Loucy (cell line): ENCODE results near the gene TMEM179.

Experiments
- H2AFZ ChIP-seq: fragments of 200-600 bp; sonication (generic); 2 replicates; pipeline ENCODE4 v1.6.0; 2016; ENCODE audit warnings: antibody characterized with exemption, mild to moderate bottlenecking, low read length, moderate library complexity
- H3F3A ChIP-seq: fragments of 200-600 bp; 2 replicates; pipeline ENCODE4 v1.6.0; 2016; ENCODE audit warnings: antibody characterized with exemption, low read depth, mild to moderate bottlenecking
- H3K27me3 ChIP-seq: fragments of 200-600 bp; sonication (generic); 2 replicates; pipeline ENCODE4 v1.6.1; 2014; ENCODE audit warnings: low read length, mild to moderate bottlenecking; ENCODE audit not compliant: insufficient read depth, poor library complexity, severe bottlenecking
- H3K36me3 ChIP-seq: fragments of 200-600 bp; sonication (generic); 2 replicates; pipeline ENCODE4 v1.6.1; 2016; ENCODE audit warnings: low read length; ENCODE audit not compliant: insufficient read depth
- H3K4me1 ChIP-seq: fragments of 200-600 bp; sonication (generic); 2 replicates; pipeline ENCODE4 v1.5.1; 2014; ENCODE audit warnings: low read length, mild to moderate bottlenecking; ENCODE audit not compliant: insufficient read depth, poor library complexity, severe bottlenecking
- H3K4me2 ChIP-seq: fragments of 200-600 bp; sonication (generic); 2 replicates; pipeline ENCODE4 v1.6.0; 2014; ENCODE audit warnings: antibody characterized with exemption, low read length, low read depth, mild to moderate bottlenecking; ENCODE audit not compliant: poor library complexity, severe bottlenecking
- H3K4me3 ChIP-seq: fragments of 200-600 bp; sonication (generic); 2 replicates; pipeline ENCODE4 v1.5.1; 2014; ENCODE audit warnings: low read length, mild to moderate bottlenecking, mixed read lengths; ENCODE audit not compliant: poor library complexity, severe bottlenecking
- H3K79me2 ChIP-seq: fragments of 200-600 bp; sonication (generic); 2 replicates; pipeline ENCODE4 v1.6.1; 2014; ENCODE audit warnings: low read length; ENCODE audit not compliant: insufficient read depth
- H3K9ac ChIP-seq: fragments of 200-600 bp; sonication (generic); 2 replicates; pipeline ENCODE4 v1.6.0; 2014; ENCODE audit warnings: mild to moderate bottlenecking, low read depth, low read length, moderate library complexity; ENCODE audit not compliant: poor library complexity, severe bottlenecking
- H3K9me2 ChIP-seq: fragments of 200-600 bp; sonication (generic); replicated peaks from 2 replicates; pipeline ENCODE4 v1.6.1; 2016; ENCODE audit warnings: low read depth, low read length, mixed read lengths
- H3K9me3 ChIP-seq: fragments of 200-600 bp; sonication (generic); 2 replicates; pipeline ENCODE4 v1.6.1; 2014; ENCODE audit warnings: mild to moderate bottlenecking, antibody characterized with exemption, low read length, low read depth; ENCODE audit not compliant: insufficient read depth
- H4K20me1 ChIP-seq: fragments of 200-600 bp; sonication (generic); 2 replicates; pipeline ENCODE4 v1.6.0; 2014; ENCODE audit warnings: antibody characterized with exemption, low read length, mild to moderate bottlenecking; ENCODE audit not compliant: insufficient read depth, poor library complexity, severe bottlenecking
- CTCF ChIP-seq: fragments of 200-600 bp; sonication (generic); conservative IDR thresholded peaks from 2 replicates; pipeline ENCODE4 v1.5.1; 2014; ENCODE audit warnings: mild to moderate bottlenecking, antibody characterized with exemption, low read length
- EZH2phosphoT487 ChIP-seq: fragments of 200-600 bp; IDR thresholded peaks from 2 replicates; pipeline ENCODE4 v1.6.1; 2018; ENCODE audit warnings: antibody characterized with exemption, mild to moderate bottlenecking, moderate library complexity, borderline replicate concordance

The TMEM179 gene

GRCh38 chr14:104541905-104542465, 62.6 kb downstream of the TMEM179 start:
- Histone ChIP-seq H3K4me2 (no peak overlapping the region), H3F3A (no peaks in the 10 kb centered on the region), H3K4me3 (no peak overlapping the region), H3K9ac (no peak overlapping the region), H3K9me2 (no peaks in the 10 kb centered on the region), H3K36me3 (no peaks in the 10 kb centered on the region), H2AFZ (no peak overlapping the region), H4K20me1 (no peaks in the 10 kb centered on the region), H3K27me3 (no peaks in the 10 kb centered on the region), H3K9me3 (no peaks in the 10 kb centered on the region), H3K79me2 (no peaks in the 10 kb centered on the region), H3K4me1 (no peaks in the 10 kb centered on the region)
- no peak for TF ChIP-seq CTCF
- no peak for TF ChIP-seq EZH2phosphoT487
